ENCODE measurements around the gene FASTK.

FASTK gene

DNA sequence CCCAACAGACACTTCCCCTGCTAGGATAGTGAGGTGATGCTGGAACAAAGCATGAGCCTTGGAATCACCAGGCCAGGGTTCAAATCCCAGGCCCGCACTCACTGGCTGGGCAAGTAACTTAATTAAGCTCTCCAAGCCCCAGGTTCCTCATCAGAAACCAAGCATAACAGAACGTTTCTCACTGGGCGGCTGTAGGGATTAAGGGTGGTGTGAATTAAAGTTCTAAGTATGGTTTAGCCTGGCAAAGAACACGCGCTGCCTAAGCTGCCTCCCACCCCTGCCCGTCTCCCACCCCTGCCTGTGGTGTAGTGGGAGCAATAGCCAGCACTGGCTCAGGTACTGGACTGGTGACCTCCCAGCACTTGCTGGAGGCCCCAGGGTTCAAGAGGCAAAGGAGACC, 15.6 kb downstream of the FASTK start:
- DNase-seq (ENCODE audit: low spot score), result no peak
- TF ChIP-seq, protein P1, sequence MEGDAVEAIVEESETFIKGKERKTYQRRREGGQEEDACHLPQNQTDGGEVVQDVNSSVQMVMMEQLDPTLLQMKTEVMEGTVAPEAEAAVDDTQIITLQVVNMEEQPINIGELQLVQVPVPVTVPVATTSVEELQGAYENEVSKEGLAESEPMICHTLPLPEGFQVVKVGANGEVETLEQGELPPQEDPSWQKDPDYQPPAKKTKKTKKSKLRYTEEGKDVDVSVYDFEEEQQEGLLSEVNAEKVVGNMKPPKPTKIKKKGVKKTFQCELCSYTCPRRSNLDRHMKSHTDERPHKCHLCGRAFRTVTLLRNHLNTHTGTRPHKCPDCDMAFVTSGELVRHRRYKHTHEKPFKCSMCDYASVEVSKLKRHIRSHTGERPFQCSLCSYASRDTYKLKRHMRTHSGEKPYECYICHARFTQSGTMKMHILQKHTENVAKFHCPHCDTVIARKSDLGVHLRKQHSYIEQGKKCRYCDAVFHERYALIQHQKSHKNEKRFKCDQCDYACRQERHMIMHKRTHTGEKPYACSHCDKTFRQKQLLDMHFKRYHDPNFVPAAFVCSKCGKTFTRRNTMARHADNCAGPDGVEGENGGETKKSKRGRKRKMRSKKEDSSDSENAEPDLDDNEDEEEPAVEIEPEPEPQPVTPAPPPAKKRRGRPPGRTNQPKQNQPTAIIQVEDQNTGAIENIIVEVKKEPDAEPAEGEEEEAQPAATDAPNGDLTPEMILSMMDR (IDR thresholded peaks at IDR 0.05; ENCODE audit: extremely low read depth, missing control alignments), result no peak

DNA sequence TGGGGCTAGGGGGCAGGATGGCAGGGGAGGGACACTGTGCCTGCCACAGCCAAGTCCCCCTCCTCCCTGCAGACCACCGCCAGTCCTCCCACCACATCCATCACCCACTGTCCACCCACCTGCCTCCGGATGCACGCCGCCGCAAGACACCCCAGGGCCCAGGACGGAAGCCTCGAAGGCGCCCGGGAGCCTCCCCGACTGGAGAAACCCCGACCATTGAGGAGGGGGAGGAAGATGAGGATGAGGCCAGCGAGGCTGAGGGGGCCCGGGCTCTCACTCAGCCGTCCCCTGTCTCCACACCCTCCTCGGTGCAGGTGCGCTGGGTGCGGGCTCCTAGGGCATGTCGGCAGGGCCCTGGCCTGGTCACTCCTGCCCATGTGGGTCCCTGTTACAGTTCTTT, 16.2 kb downstream of the FASTK start:
- TF ChIP-seq, protein P1 (IDR thresholded peaks at IDR 0.05; ENCODE audit: extremely low read depth, missing control alignments), result no peak
- DNase-seq (ENCODE audit: low spot score), result no peak

DNA sequence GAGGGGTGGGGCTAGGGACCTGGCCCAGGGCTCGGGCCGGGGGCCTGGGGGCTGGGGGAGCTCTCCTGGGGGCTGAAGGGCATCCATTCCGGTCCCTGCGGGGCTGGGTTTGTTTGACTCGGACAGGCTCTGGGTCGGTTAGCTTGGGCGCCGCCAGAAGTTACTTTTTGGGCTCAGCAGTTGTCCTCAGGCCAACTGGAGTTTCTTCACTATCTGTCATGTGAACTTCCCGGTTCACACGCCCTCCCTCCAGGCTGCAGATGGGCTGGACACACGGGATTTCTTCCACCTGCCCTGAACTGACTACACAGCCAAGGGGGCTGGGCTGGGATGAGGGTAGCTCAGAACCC, 17.4 kb downstream of the FASTK start:
- TF ChIP-seq, protein P1 (IDR thresholded peaks at IDR 0.05; ENCODE audit: extremely low read depth, missing control alignments), result no peak
- no peak for DNase-seq (ENCODE audit: low spot score)

DNA sequence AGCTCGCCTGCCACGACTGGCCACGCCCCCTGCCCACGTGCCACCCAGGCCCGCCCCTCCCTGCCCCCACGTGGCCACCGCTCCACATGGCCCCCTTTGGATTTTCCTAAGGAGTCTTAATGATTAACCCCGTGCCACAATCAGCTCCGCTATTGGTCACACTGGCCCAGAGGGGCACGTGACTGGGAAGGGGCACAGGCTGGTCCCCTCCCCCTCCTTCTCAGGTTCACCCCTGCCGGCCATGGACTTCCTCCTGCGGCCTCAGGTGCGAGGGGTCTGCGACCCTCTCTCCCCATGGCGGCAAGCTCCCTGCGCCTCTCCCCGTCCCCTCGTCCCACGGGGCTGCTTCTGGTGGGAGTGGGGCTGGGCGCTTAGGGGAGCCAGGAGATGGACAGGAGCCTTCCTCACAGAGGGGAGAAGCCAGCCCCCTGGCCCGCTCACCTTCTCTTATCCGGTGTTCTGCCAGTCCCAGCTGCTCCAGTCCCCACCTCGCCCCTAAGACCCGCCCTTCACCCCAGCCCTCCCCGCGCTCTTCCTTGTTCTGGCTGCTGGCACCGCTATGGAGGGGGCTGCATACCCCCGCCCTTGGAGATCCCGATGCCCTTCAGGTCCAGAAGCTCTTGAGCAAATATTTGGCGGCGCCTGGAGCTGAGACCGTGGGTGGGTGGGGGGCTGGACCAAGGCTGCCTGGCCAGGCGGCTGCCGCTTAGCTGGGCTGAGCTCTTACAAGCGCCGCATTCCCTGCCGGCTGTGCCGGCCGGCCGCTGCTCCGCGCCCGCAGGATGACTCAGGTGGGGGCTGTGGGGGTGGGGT, 18.0 kb downstream of the FASTK start:
- TF ChIP-seq, protein P1 (IDR thresholded peaks at IDR 0.05; ENCODE audit: extremely low read depth, missing control alignments), result no peak
- no peak for DNase-seq (ENCODE audit: low spot score)

DNA sequence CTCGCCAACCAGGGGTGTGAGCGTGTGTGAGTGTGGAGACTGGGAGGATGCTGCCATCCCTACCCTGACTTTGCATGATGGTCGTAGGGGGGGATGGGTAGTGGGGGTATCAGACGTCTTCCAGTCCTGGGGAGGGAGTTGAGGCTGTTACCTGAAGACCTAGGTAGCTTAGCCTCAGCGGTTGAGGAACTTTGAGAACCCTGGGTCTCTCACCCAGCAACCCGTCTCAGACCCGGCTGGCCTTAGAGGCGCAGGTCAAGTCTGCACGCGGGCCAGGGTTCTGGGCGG, 18.6 kb downstream of the FASTK start:
- no peak for DNase-seq (ENCODE audit: low spot score)
- TF ChIP-seq, protein P1 (IDR thresholded peaks at IDR 0.05; ENCODE audit: extremely low read depth, missing control alignments), result no peak

DNA sequence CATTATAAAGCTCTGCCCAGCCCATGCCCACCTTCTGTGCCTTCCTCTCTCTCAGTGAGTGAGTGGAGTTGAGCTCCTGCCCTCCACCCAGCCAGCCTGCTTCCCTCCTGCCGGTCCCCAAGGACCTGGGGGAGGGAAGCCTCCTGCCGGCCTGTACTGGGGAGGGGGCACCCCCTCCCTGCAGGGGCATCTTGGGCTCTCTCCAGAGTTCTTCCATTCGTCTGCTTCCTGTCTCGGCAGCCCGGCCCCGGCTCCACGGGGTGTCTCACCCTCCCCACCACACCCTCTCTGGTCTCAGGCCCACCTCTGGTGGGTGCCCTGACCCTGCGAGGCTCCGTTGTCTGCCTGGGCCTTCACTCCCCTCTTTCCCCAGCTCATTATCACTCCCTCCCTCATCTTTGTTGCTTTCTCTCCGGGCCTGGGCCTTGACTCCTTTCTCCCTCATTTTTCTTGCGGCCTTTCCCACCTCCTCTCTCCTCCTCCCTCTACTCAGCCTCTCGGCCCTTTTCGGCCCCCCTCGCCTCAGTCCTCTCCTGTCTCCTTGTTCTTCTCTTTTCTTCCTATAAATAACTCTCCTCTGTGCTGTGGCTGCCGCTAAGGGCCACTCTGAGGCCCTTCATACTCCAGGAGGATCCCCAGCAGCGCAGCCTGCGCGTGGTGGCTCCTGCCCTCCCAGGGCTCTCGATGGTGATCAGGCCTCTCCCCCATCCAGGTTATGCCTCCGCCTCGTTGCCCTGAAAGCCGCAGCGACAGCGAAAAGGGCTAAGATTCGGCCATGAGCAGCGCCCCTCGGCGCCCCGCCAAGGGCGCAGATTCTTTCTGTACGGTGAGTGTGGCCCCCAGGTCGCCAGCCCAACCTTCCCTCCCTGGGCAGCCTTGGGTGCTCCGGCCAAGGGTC, 19.1 kb downstream of the FASTK start:
- TF ChIP-seq, protein P1 (IDR thresholded peaks at IDR 0.05; ENCODE audit: extremely low read depth, missing control alignments), result no peak
- no peak for DNase-seq (ENCODE audit: low spot score)

All from GM20000 (cell line).